ENCODE measurements around the gene TMEM135. TPM values are rescaled to one million over a fixed set of nuclear protein-coding genes. Genes with fewer than 3 reads are reported as not detected.
A peak's percentile ranks its signal among the peaks of the same experiment; 100 is the strongest.

The TMEM135 gene
- total and polyA plus RNA-seq, 4 donors: 14.7 to 38.8 (median 20.7) TPM

GRCh38 chr11:87292598-87292997 is 254.9 kb downstream of the TMEM135 start:
- Histone ChIP-seq H3K27ac (ENCODE audit: low read depth, low read length) (no peak overlapping the region), H3K4me1 (ENCODE audit: control insufficient read depth, insufficient read depth, low read length) (no peaks in the 10 kb centered on the region), H3K27me3 (ENCODE audit: control insufficient read depth, insufficient read depth, low read length) (no peaks in the 10 kb centered on the region), H3K4me3 (ENCODE audit: low read depth, low read length) (no peak overlapping the region), H3K9me3 (ENCODE audit: control insufficient read depth, insufficient read depth, low read length) (no peaks in the 10 kb centered on the region), H3K36me3 (ENCODE audit: control insufficient read depth, insufficient read depth, low read length) (no peaks in the 10 kb centered on the region)
- no CpG with 5 or more reads among the region's 1 CpG for WGBS (ENCODE audit: insufficient coverage)
- DNase-seq (ENCODE audit: low read depth in 4 of 6, low spot score in 6 of 6): no peak

GRCh38 chr11:87295237-87295636 is 257.5 kb downstream of the TMEM135 start:
- no CpG with 5 or more reads among the region's 1 CpG for whole genome bisulfite sequencing (ENCODE audit: insufficient coverage)
- no peak overlapping the region for H3K4me3 ChIP-seq (ENCODE audit: low read depth, low read length)
- no peak overlapping the region for H3K27ac ChIP-seq (ENCODE audit: low read depth, low read length)
- no peaks in the 10 kb centered on the region for H3K4me1 ChIP-seq (ENCODE audit: control insufficient read depth, insufficient read depth, low read length)
- no peaks in the 10 kb centered on the region for H3K9me3 ChIP-seq (ENCODE audit: control insufficient read depth, insufficient read depth, low read length)
- no peaks in the 10 kb centered on the region for H3K36me3 ChIP-seq (ENCODE audit: control insufficient read depth, insufficient read depth, low read length)
- no peak for DNase-seq (ENCODE audit: low read depth in 4 of 6, low spot score in 6 of 6)
- no peaks in the 10 kb centered on the region for H3K27me3 ChIP-seq (ENCODE audit: control insufficient read depth, insufficient read depth, low read length)

GRCh38 chr11:87296627-87297026 is 258.9 kb downstream of the TMEM135 start:
- Histone ChIP-seq H3K4me3 (ENCODE audit: low read depth, low read length) (no peak overlapping the region), H3K27me3 (ENCODE audit: control insufficient read depth, insufficient read depth, low read length) (no peaks in the 10 kb centered on the region), H3K27ac (ENCODE audit: low read depth, low read length) (no peak overlapping the region), H3K36me3 (ENCODE audit: control insufficient read depth, insufficient read depth, low read length) (no peaks in the 10 kb centered on the region), H3K9me3 (ENCODE audit: control insufficient read depth, insufficient read depth, low read length) (no peaks in the 10 kb centered on the region), H3K4me1 (ENCODE audit: control insufficient read depth, insufficient read depth, low read length) (no peaks in the 10 kb centered on the region)
- 88% methylated on average over 1 of the region's 1 CpG for WGBS (ENCODE audit: insufficient coverage)
- no peak for DNase-seq (ENCODE audit: low read depth in 4 of 6, low spot score in 6 of 6)

- Histone ChIP-seq H3K4me1 (ENCODE audit: control insufficient read depth, insufficient read depth, low read length) (no peaks in the 10 kb centered on the region), H3K9me3 (ENCODE audit: control insufficient read depth, insufficient read depth, low read length) (no peaks in the 10 kb centered on the region), H3K4me3 (ENCODE audit: low read depth, low read length) (no peak overlapping the region), H3K36me3 (ENCODE audit: control insufficient read depth, insufficient read depth, low read length) (no peaks in the 10 kb centered on the region), H3K27me3 (ENCODE audit: control insufficient read depth, insufficient read depth, low read length) (no peaks in the 10 kb centered on the region), H3K27ac (ENCODE audit: low read depth, low read length) (no peak overlapping the region)
- WGBS (ENCODE audit: insufficient coverage): no CpG with 5 or more reads among the region's 1 CpG
- DNase-seq (ENCODE audit: low read depth in 4 of 6, low spot score in 6 of 6): no peak
These were observed 260.4 kb downstream of the TMEM135 start for GRCh38 chr11:87298155-87298554.

- H3K27me3 ChIP-seq (ENCODE audit: control insufficient read depth, insufficient read depth, low read length): no peaks in the 10 kb centered on the region
- no peaks in the 10 kb centered on the region for H3K4me1 ChIP-seq (ENCODE audit: control insufficient read depth, insufficient read depth, low read length)
- no peak overlapping the region for H3K4me3 ChIP-seq (ENCODE audit: low read depth, low read length)
- DNase-seq (ENCODE audit: low read depth in 4 of 6, low spot score in 6 of 6): no peak
- WGBS (ENCODE audit: insufficient coverage): no CpG with 5 or more reads among the region's 1 CpG
- H3K9me3 ChIP-seq (ENCODE audit: control insufficient read depth, insufficient read depth, low read length): no peaks in the 10 kb centered on the region
- no peak overlapping the region for H3K27ac ChIP-seq (ENCODE audit: low read depth, low read length)
- no peaks in the 10 kb centered on the region for H3K36me3 ChIP-seq (ENCODE audit: control insufficient read depth, insufficient read depth, low read length)
These were observed 261.3 kb downstream of the TMEM135 start for GRCh38 chr11:87299041-87299481.

- Histone ChIP-seq H3K4me1 (ENCODE audit: control insufficient read depth, insufficient read depth, low read length) (no peaks in the 10 kb centered on the region), H3K9me3 (ENCODE audit: control insufficient read depth, insufficient read depth, low read length) (no peaks in the 10 kb centered on the region), H3K27me3 (ENCODE audit: control insufficient read depth, insufficient read depth, low read length) (no peaks in the 10 kb centered on the region), H3K36me3 (ENCODE audit: control insufficient read depth, insufficient read depth, low read length) (no peaks in the 10 kb centered on the region), H3K4me3 (ENCODE audit: low read depth, low read length) (no peak overlapping the region), H3K27ac (ENCODE audit: low read depth, low read length) (no peak overlapping the region)
- no CpG with 5 or more reads among the region's 3 CpGs for WGBS (ENCODE audit: insufficient coverage)
- DNase-seq (ENCODE audit: low read depth in 4 of 6, low spot score in 6 of 6): peak in 1 of 6 donors; percentile 20
These were observed 263.1 kb downstream of the TMEM135 start for GRCh38 chr11:87300640-87301380.

GRCh38 chr11:87301785-87302540 is 264.2 kb downstream of the TMEM135 start:
- H3K27ac ChIP-seq (ENCODE audit: low read depth, low read length): no peak overlapping the region
- DNase-seq (ENCODE audit: low read depth in 4 of 6, low spot score in 6 of 6): no peak
- no peak overlapping the region for H3K4me3 ChIP-seq (ENCODE audit: low read depth, low read length)
- no CpG with 5 or more reads among the region's 2 CpGs for WGBS (ENCODE audit: insufficient coverage)
- no peaks in the 10 kb centered on the region for H3K4me1 ChIP-seq (ENCODE audit: control insufficient read depth, insufficient read depth, low read length)
- no peaks in the 10 kb centered on the region for H3K9me3 ChIP-seq (ENCODE audit: control insufficient read depth, insufficient read depth, low read length)
- H3K27me3 ChIP-seq (ENCODE audit: control insufficient read depth, insufficient read depth, low read length): no peaks in the 10 kb centered on the region
- H3K36me3 ChIP-seq (ENCODE audit: control insufficient read depth, insufficient read depth, low read length): no peaks in the 10 kb centered on the region

- no peaks in the 10 kb centered on the region for H3K4me1 ChIP-seq (ENCODE audit: control insufficient read depth, insufficient read depth, low read length)
- H3K36me3 ChIP-seq (ENCODE audit: control insufficient read depth, insufficient read depth, low read length): no peaks in the 10 kb centered on the region
- H3K4me3 ChIP-seq (ENCODE audit: low read depth, low read length): no peak overlapping the region
- H3K9me3 ChIP-seq (ENCODE audit: control insufficient read depth, insufficient read depth, low read length): no peaks in the 10 kb centered on the region
- DNase-seq (ENCODE audit: low read depth in 4 of 6, low spot score in 6 of 6): peak in 1 of 6 donors; percentile 19
- H3K27ac ChIP-seq (ENCODE audit: low read depth, low read length): no peak overlapping the region
- H3K27me3 ChIP-seq (ENCODE audit: control insufficient read depth, insufficient read depth, low read length): no peaks in the 10 kb centered on the region
- WGBS (ENCODE audit: insufficient coverage): no CpG with 5 or more reads among the region's 1 CpG
These were observed 266.7 kb downstream of the TMEM135 start for GRCh38 chr11:87304412-87304811.

- no peaks in the 10 kb centered on the region for H3K36me3 ChIP-seq (ENCODE audit: control insufficient read depth, insufficient read depth, low read length)
- H3K9me3 ChIP-seq (ENCODE audit: control insufficient read depth, insufficient read depth, low read length): no peaks in the 10 kb centered on the region
- WGBS (ENCODE audit: insufficient coverage): no CpG with 5 or more reads among the region's 1 CpG
- H3K4me1 ChIP-seq (ENCODE audit: control insufficient read depth, insufficient read depth, low read length): no peaks in the 10 kb centered on the region
- DNase-seq (ENCODE audit: low read depth in 4 of 6, low spot score in 6 of 6): no peak
- no peak overlapping the region for H3K27ac ChIP-seq (ENCODE audit: low read depth, low read length)
- H3K27me3 ChIP-seq (ENCODE audit: control insufficient read depth, insufficient read depth, low read length): no peaks in the 10 kb centered on the region
- no peak overlapping the region for H3K4me3 ChIP-seq (ENCODE audit: low read depth, low read length)
These were observed 268.6 kb downstream of the TMEM135 start for GRCh38 chr11:87306262-87306851.

All from spinal cord (tissue), 10 donors.